GM23338 (cell line): ENCODE results near the gene ZNF621. TPM values are rescaled to one million over a fixed set of nuclear protein-coding genes. Genes with fewer than 3 reads are reported as not detected.
A peak's percentile ranks its signal among the peaks of the same experiment; 100 is the strongest.

ENCODE experiments used
- ATAC-seq: fragments of 200-7000 bp; cut with Tn5 transposase; 3 replicates; pipeline ENCODE4 v1.9.1; 2020
- DNase-seq: peaks from one replicate; pipeline ENCODE4 v3.0.0-alpha.2; 2015; ENCODE audit warnings: low spot score
- H2AFZ ChIP-seq: fragments of 200-600 bp; sonication (generic); 2 replicates; pipeline ENCODE4 v1.8.0; 2016; ENCODE audit warnings: antibody characterized with exemption, mild to moderate bottlenecking, moderate library complexity
- H3F3A ChIP-seq: fragments of 200-600 bp; sonication (generic); replicated peaks from 2 replicates; pipeline ENCODE4 v1.8.0; 2017; ENCODE audit warnings: antibody characterized with exemption, mixed run types, low read depth
- H3K27ac ChIP-seq: fragments of 200-600 bp; sonication (generic); 2 replicates; pipeline ENCODE4 v1.6.1; 2016; ENCODE audit warnings: low read depth
- H3K27me3 ChIP-seq: fragments of 200-600 bp; sonication (generic); 2 replicates; pipeline ENCODE4 v1.8.0; 2016; ENCODE audit warnings: mild to moderate bottlenecking, mixed run types, moderate library complexity; ENCODE audit not compliant: insufficient read depth
- H3K36me3 ChIP-seq: fragments of 200-600 bp; sonication (generic); 2 replicates; pipeline ENCODE4 v1.8.0; 2016; ENCODE audit warnings: mild to moderate bottlenecking; ENCODE audit not compliant: insufficient read depth
- H3K4me1 ChIP-seq: fragments of 200-600 bp; sonication (generic); 2 replicates; pipeline ENCODE4 v1.8.0; 2016; ENCODE audit warnings: mild to moderate bottlenecking, moderate library complexity; ENCODE audit not compliant: insufficient read depth
- H3K4me2 ChIP-seq: fragments of 200-600 bp; sonication (generic); 2 replicates; pipeline ENCODE4 v1.7.1; 2017; ENCODE audit warnings: mixed run types
- H3K4me3 ChIP-seq: fragments of 200-600 bp; sonication (generic); 2 replicates; pipeline ENCODE4 v1.6.1; 2016; ENCODE audit warnings: mixed run types
- H3K79me2 ChIP-seq: fragments of 200-600 bp; sonication (generic); replicated peaks from 2 replicates; pipeline ENCODE4 v1.8.0; 2017; ENCODE audit warnings: mild to moderate bottlenecking; ENCODE audit not compliant: insufficient read depth
- H3K9me2 ChIP-seq: fragments of 200-600 bp; sonication (generic); 2 replicates; pipeline ENCODE4 v1.8.0; 2017; ENCODE audit not compliant: insufficient read depth
- H4K20me1 ChIP-seq: fragments of 200-600 bp; sonication (generic); replicated peaks from 2 replicates; pipeline ENCODE4 v1.8.0; 2017; ENCODE audit warnings: mild to moderate bottlenecking; ENCODE audit not compliant: insufficient read depth
- H3K27ac Mint-ChIP-seq: 2 replicates; pipeline ENCODE4 v1.8.0; 2020; ENCODE audit warnings: inconsistent platforms, mild to moderate bottlenecking, moderate library complexity, mixed read lengths
- H3K27me3 Mint-ChIP-seq: 3 replicates; pipeline ENCODE4 v1.8.0; 2022; ENCODE audit warnings: low read depth, mild to moderate bottlenecking, moderate library complexity, mixed read lengths, inconsistent platforms; ENCODE audit not compliant: insufficient read depth, poor library complexity
- H3K36me3 Mint-ChIP-seq: 3 replicates; pipeline ENCODE4 v1.8.0; 2021; ENCODE audit warnings: low read depth, mild to moderate bottlenecking, inconsistent platforms, moderate library complexity, mixed read lengths
- H3K4me1 Mint-ChIP-seq: 3 replicates; pipeline ENCODE4 v1.8.0; 2020; ENCODE audit warnings: mild to moderate bottlenecking, inconsistent platforms, mixed read lengths
- H3K4me3 Mint-ChIP-seq: 3 replicates; pipeline ENCODE4 v1.8.0; 2021; ENCODE audit warnings: moderate library complexity, mild to moderate bottlenecking, inconsistent platforms, mixed read lengths
- H3K9me3 Mint-ChIP-seq: 3 replicates; pipeline ENCODE4 v1.8.0; 2020; ENCODE audit warnings: moderate library complexity, mild to moderate bottlenecking, inconsistent platforms, mixed read lengths
- JUNB ChIP-seq: IDR thresholded peaks from one replicate; pipeline ENCODE4 v1.6.1; 2016; ENCODE audit warnings: antibody characterized with exemption; ENCODE audit not compliant: unreplicated experiment
- REST ChIP-seq: IDR thresholded peaks from one replicate; pipeline ENCODE4 v1.6.1; 2018; ENCODE audit warnings: antibody characterized with exemption; ENCODE audit not compliant: unreplicated experiment
- ZNF462 ChIP-seq: fragments of 250-450 bp; sonication (Bioruptor Pico); IDR thresholded peaks from 2 replicates; pipeline ENCODE4 v1.5.0; 2020; ENCODE audit warnings: mild to moderate bottlenecking, moderate library complexity
- polyA plus RNA-seq: library from polyadenylated mRNA; unstranded; fragments of >200 nt; fragmentation: Nextera tagmentation; extraction: Ambion mirVana; gene quantifications from 2 replicates; pipeline ENCODE4 v1.2.1, GENCODE V29; 2016
- total RNA-seq: library from RNA; depleted of rRNA; stranded (reverse); fragments of >200 nt; shearing (Covaris generic); gene quantifications from 2 replicates; pipeline ENCODE4 v1.2.3, GENCODE V29; 2014

ZNF621 gene
- total and polyA plus RNA-seq, 2 experiments from 2014 or later = 6.3 to 12.1 TPM

- TF ChIP-seq ZNF462 (CRISPR knock-in tag) (no peak), JUNB (no peak)
Observed at GRCh38 chr3:40521254-40521653, 3.5 kb upstream of the ZNF621 start (continued).

- Mint-ChIP-seq H3K4me3 (peak overlapping the region; percentile 93), H3K9me3 (no peaks in the 10 kb centered on the region), H3K4me1 (peaks cover 12% of the 10 kb centered on the region; the same call in 2 of the 3 replicates), H3K36me3 (peaks cover 20% of the 10 kb centered on the region), H3K27ac (peak overlapping the region; percentile 96), H3K27me3 (peaks cover 6% of the 10 kb centered on the region)
- Histone ChIP-seq H3K9me2 (no peaks in the 10 kb centered on the region), H2AFZ (no peak overlapping the region), H3K4me2 (peak overlapping the region; percentile 84), H3F3A (0 out of 2 replicates have a peak, but pooled peaks cover 3% of the 10 kb centered on the region), H3K4me1 (peaks cover 3% of the 10 kb centered on the region), H4K20me1 (no peaks in the 10 kb centered on the region), H3K79me2 (peaks cover 19% of the 10 kb centered on the region), H3K36me3 (0 out of 2 replicates have a peak, but pooled peaks cover 3% of the 10 kb centered on the region), H3K27me3 (no peaks in the 10 kb centered on the region), H3K27ac (peak overlapping the region; percentile 16; the same call in 1 of the 2 replicates), H3K4me3 (peak overlapping the region; percentile 98)
- no peak for TF ChIP-seq REST
- no peak for TF ChIP-seq JUNB
- ATAC-seq = no peak
- no peak for DNase-seq
Observed at GRCh38 chr3:40523781-40524180, 979 bp upstream of the ZNF621 start.
